22Rv1 (cell line): ENCODE data around the gene BROX.

Experiments used
- ZFX ChIP-seq: fragments of 450-650 bp; IDR thresholded peaks from 2 replicates; pipeline ENCODE4 v1.6.1; 2017; ENCODE audit warnings: antibody characterized with exemption, borderline replicate concordance
- TF ChIP-seq, protein P1 (sequence below): fragments of 450-650 bp; IDR thresholded peaks from 2 replicates; pipeline ENCODE4 v1.5.1; 2017; ENCODE audit warnings: mild to moderate bottlenecking

DNA sequence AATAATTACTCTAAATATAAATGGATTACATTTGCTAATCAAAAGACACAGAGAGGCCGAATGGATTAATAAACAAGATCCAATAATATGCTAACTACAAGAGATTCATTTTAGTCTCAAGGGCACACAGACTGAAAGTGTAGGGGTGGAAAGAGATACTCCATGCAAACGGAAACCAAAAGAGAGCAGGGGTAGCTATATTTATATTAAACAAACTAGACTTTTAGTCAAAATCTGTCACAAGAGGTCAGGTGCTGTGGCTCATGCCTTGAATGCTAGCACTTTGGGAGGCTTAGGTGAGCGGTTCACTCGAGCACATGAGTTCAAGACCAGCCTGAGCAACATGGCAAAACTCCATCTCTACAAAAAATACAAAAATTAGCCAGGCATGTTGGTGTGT lies 68.9 kb downstream of the BROX start:
- TF ChIP-seq, protein P1, sequence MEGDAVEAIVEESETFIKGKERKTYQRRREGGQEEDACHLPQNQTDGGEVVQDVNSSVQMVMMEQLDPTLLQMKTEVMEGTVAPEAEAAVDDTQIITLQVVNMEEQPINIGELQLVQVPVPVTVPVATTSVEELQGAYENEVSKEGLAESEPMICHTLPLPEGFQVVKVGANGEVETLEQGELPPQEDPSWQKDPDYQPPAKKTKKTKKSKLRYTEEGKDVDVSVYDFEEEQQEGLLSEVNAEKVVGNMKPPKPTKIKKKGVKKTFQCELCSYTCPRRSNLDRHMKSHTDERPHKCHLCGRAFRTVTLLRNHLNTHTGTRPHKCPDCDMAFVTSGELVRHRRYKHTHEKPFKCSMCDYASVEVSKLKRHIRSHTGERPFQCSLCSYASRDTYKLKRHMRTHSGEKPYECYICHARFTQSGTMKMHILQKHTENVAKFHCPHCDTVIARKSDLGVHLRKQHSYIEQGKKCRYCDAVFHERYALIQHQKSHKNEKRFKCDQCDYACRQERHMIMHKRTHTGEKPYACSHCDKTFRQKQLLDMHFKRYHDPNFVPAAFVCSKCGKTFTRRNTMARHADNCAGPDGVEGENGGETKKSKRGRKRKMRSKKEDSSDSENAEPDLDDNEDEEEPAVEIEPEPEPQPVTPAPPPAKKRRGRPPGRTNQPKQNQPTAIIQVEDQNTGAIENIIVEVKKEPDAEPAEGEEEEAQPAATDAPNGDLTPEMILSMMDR: no peak
- TF ChIP-seq ZFX: no peak
